SK-N-SH treated with all-trans-retinoic acid at 6 μM for 48 hours (cell line): ENCODE data around the gene CD6.

Experiments
- SNAI2 ChIP-seq: fragments of 250-450 bp; sonication (Bioruptor Pico); IDR thresholded peaks from 2 replicates; pipeline ENCODE4 v1.5.0; 2020; ENCODE audit warnings: mild to moderate bottlenecking, moderate library complexity
- ZNF8 ChIP-seq: fragments of 450-650 bp; formaldehyde crosslinking; IDR thresholded peaks from 2 replicates; pipeline ENCODE4 v1.5.0; 2020; ENCODE audit warnings: mild to moderate bottlenecking, moderate library complexity
- TF ChIP-seq, protein P1 (sequence below): fragments of 250-450 bp; sonication (Bioruptor Pico); IDR thresholded peaks from 2 replicates; pipeline ENCODE4 v1.8.0; 2020; ENCODE audit warnings: mild to moderate bottlenecking, moderate library complexity, borderline replicate concordance

DNA sequence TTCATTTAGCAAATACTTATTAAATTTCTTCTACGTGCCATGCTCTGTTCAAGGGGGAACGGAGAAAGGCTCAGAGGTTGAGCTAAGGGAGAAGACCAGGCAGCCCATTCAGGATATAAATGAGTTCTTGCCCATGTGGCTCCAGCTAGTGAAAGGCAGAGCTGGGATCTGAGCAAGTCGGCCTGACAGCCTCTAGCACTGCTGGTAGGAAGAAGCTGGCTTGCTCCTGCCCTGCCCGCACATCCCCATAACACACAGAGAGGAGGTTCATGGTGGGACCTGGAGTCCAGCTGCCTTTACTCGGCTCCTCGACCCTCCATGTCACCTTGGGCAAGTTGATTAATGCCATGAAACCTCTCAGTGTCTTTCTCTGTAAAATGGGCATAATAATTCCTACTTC, 21.5 kb upstream of the CD6 start:
- TF ChIP-seq, protein P1, sequence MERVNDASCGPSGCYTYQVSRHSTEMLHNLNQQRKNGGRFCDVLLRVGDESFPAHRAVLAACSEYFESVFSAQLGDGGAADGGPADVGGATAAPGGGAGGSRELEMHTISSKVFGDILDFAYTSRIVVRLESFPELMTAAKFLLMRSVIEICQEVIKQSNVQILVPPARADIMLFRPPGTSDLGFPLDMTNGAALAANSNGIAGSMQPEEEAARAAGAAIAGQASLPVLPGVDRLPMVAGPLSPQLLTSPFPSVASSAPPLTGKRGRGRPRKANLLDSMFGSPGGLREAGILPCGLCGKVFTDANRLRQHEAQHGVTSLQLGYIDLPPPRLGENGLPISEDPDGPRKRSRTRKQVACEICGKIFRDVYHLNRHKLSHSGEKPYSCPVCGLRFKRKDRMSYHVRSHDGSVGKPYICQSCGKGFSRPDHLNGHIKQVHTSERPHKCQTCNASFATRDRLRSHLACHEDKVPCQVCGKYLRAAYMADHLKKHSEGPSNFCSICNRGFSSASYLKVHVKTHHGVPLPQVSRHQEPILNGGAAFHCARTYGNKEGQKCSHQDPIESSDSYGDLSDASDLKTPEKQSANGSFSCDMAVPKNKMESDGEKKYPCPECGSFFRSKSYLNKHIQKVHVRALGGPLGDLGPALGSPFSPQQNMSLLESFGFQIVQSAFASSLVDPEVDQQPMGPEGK = no peak
- TF ChIP-seq ZNF8 (CRISPR knock-in tag) = no peak
- TF ChIP-seq SNAI2 (CRISPR knock-in tag) = no peak
